Measurements from ENCODE around the gene M1AP.

Gene M1AP

GRCh38 chr2:74573747-74574562 lies 74.2 kb downstream of the M1AP start:
- Histone ChIP-seq H3K27ac (ENCODE audit: low read length, poor library complexity, severe bottlenecking) (peak overlapping the region; percentile 5), H3K9me3 (ENCODE audit: control insufficient read depth, low read length) (no peaks in the 10 kb centered on the region), H2BK5ac (ENCODE audit: low read depth, low read length, poor library complexity, severe bottlenecking) (no peak overlapping the region), H4K91ac (ENCODE audit: low read length) (no peak overlapping the region), H4K8ac (ENCODE audit: low read length) (no peak overlapping the region), H3K4me2 (ENCODE audit: low read length, poor library complexity, severe bottlenecking) (no peak overlapping the region), H3K9ac (ENCODE audit: low read length) (peak overlapping the region; percentile 25), H3K79me1 (replicated peaks; ENCODE audit: low read length, poor library complexity, severe bottlenecking) (no peaks in the 10 kb centered on the region), H3K27me3 (ENCODE audit: control insufficient read depth in 1 of 2, insufficient read depth in 1 of 2, low read length in 2 of 2) (no peaks in the 10 kb centered on the region), H3K4ac (ENCODE audit: low read depth in 1 of 2, low read length in 2 of 2) (no peak overlapping the region), H3K4me3 (ENCODE audit: insufficient read depth in 1 of 2, low read depth in 1 of 2, low read length in 2 of 2) (peak overlapping the region in 1 of 2 experiments; percentile 17), H2BK15ac (ENCODE audit: low read depth, poor library complexity, severe bottlenecking) (no peak overlapping the region), H3K18ac (ENCODE audit: low read depth in 1 of 2, low read length in 2 of 2) (no peak overlapping the region), H3K14ac (ENCODE audit: low read length in 2 of 2) (no peak overlapping the region), H3K36me3 (ENCODE audit: control insufficient read depth in 1 of 2, insufficient read depth in 2 of 2, low read depth in 1 of 2, low read length in 2 of 2) (no peaks in the 10 kb centered on the region), H3K23ac (ENCODE audit: low read length in 2 of 2) (no peak overlapping the region), H2AFZ (ENCODE audit: low read depth, low read length) (no peak overlapping the region), H2BK12ac (ENCODE audit: low read length in 2 of 2) (no peak overlapping the region), H3K4me1 (ENCODE audit: control insufficient read depth, insufficient read depth, low read depth, low read length) (no peaks in the 10 kb centered on the region), H2BK120ac (ENCODE audit: low read depth, low read length) (no peak overlapping the region), H2AK5ac (ENCODE audit: low read length, severe bottlenecking) (no peak overlapping the region)
- peak; percentile 52 for DNase-seq
- 51% methylated on average over 4 of the region's 7 CpGs for WGBS

- DNase-seq: no peak
- no peak overlapping the region for H3K18ac ChIP-seq (ENCODE audit: low read depth in 1 of 2, low read length in 2 of 2)
- no peak overlapping the region for H3K14ac ChIP-seq (ENCODE audit: low read length in 2 of 2)
- no peak overlapping the region for H2BK15ac ChIP-seq (ENCODE audit: low read depth, poor library complexity, severe bottlenecking)
- no peak overlapping the region for H3K4me2 ChIP-seq (ENCODE audit: low read length, poor library complexity, severe bottlenecking)
- no peak overlapping the region for H4K8ac ChIP-seq (ENCODE audit: low read length)
- H3K9me3 ChIP-seq (ENCODE audit: control insufficient read depth, low read length): no peaks in the 10 kb centered on the region
- H3K4ac ChIP-seq (ENCODE audit: low read depth in 1 of 2, low read length in 2 of 2): no peak overlapping the region
- H3K36me3 ChIP-seq (ENCODE audit: control insufficient read depth in 1 of 2, insufficient read depth in 2 of 2, low read depth in 1 of 2, low read length in 2 of 2): no peaks in the 10 kb centered on the region
- no peak overlapping the region for H3K4me3 ChIP-seq (ENCODE audit: insufficient read depth in 1 of 2, low read depth in 1 of 2, low read length in 2 of 2)
- no peak overlapping the region for H4K91ac ChIP-seq (ENCODE audit: low read length)
- H2BK5ac ChIP-seq (ENCODE audit: low read depth, low read length, poor library complexity, severe bottlenecking): no peak overlapping the region
- H3K4me1 ChIP-seq (ENCODE audit: control insufficient read depth, insufficient read depth, low read depth, low read length): no peaks in the 10 kb centered on the region
- H3K23ac ChIP-seq (ENCODE audit: low read length in 2 of 2): no peak overlapping the region
- 50% methylated on average over 3 of the region's 3 CpGs for WGBS
- H3K9ac ChIP-seq (ENCODE audit: low read length): no peak overlapping the region
- no peaks in the 10 kb centered on the region for H3K27me3 ChIP-seq (ENCODE audit: control insufficient read depth in 1 of 2, insufficient read depth in 1 of 2, low read length in 2 of 2)
- H2BK120ac ChIP-seq (ENCODE audit: low read depth, low read length): no peak overlapping the region
- H3K79me1 ChIP-seq (replicated peaks; ENCODE audit: low read length, poor library complexity, severe bottlenecking): no peaks in the 10 kb centered on the region
- no peak overlapping the region for H2BK12ac ChIP-seq (ENCODE audit: low read length in 2 of 2)
- no peak overlapping the region for H2AFZ ChIP-seq (ENCODE audit: low read depth, low read length)
- H2AK5ac ChIP-seq (ENCODE audit: low read length, severe bottlenecking): no peak overlapping the region
- no peak overlapping the region for H3K27ac ChIP-seq (ENCODE audit: low read length, poor library complexity, severe bottlenecking)
Observed at GRCh38 chr2:74572178-74572925, 75.8 kb downstream of the M1AP start.

- no peak overlapping the region for H3K4me3 ChIP-seq (ENCODE audit: insufficient read depth in 1 of 2, low read depth in 1 of 2, low read length in 2 of 2)
- peak overlapping the region; percentile 31 for H2AK5ac ChIP-seq (ENCODE audit: low read length, severe bottlenecking)
- no peak overlapping the region for H3K4me2 ChIP-seq (ENCODE audit: low read length, poor library complexity, severe bottlenecking)
- no peaks in the 10 kb centered on the region for H3K4me1 ChIP-seq (ENCODE audit: control insufficient read depth, insufficient read depth, low read depth, low read length)
- no peak overlapping the region for H2BK12ac ChIP-seq (ENCODE audit: low read length in 2 of 2)
- H3K27me3 ChIP-seq (ENCODE audit: control insufficient read depth in 1 of 2, insufficient read depth in 1 of 2, low read length in 2 of 2): no peaks in the 10 kb centered on the region
- H2BK5ac ChIP-seq (ENCODE audit: low read depth, low read length, poor library complexity, severe bottlenecking): no peak overlapping the region
- no peak overlapping the region for H3K4ac ChIP-seq (ENCODE audit: low read depth in 1 of 2, low read length in 2 of 2)
- DNase-seq: no peak
- no peaks in the 10 kb centered on the region for H3K36me3 ChIP-seq (ENCODE audit: control insufficient read depth in 1 of 2, insufficient read depth in 2 of 2, low read depth in 1 of 2, low read length in 2 of 2)
- H3K9ac ChIP-seq (ENCODE audit: low read length): no peak overlapping the region
- H3K23ac ChIP-seq (ENCODE audit: low read length in 2 of 2): no peak overlapping the region
- H2AFZ ChIP-seq (ENCODE audit: low read depth, low read length): no peak overlapping the region
- H3K9me3 ChIP-seq (ENCODE audit: control insufficient read depth, low read length): no peaks in the 10 kb centered on the region
- H3K27ac ChIP-seq (ENCODE audit: low read length, poor library complexity, severe bottlenecking): no peak overlapping the region
- WGBS: 100% methylated on average over 1 of the region's 1 CpG
- H3K14ac ChIP-seq (ENCODE audit: low read length in 2 of 2): no peak overlapping the region
- H4K8ac ChIP-seq (ENCODE audit: low read length): no peak overlapping the region
- no peak overlapping the region for H3K18ac ChIP-seq (ENCODE audit: low read depth in 1 of 2, low read length in 2 of 2)
- no peak overlapping the region for H2BK15ac ChIP-seq (ENCODE audit: low read depth, poor library complexity, severe bottlenecking)
- H3K79me1 ChIP-seq (replicated peaks; ENCODE audit: low read length, poor library complexity, severe bottlenecking): no peaks in the 10 kb centered on the region
- H4K91ac ChIP-seq (ENCODE audit: low read length): no peak overlapping the region
- no peak overlapping the region for H2BK120ac ChIP-seq (ENCODE audit: low read depth, low read length)
Observed at GRCh38 chr2:74571058-74571457, 77.1 kb downstream of the M1AP start.

- no peak overlapping the region for H3K27ac ChIP-seq (ENCODE audit: low read length, poor library complexity, severe bottlenecking)
- H3K9ac ChIP-seq (ENCODE audit: low read length): no peak overlapping the region
- no peaks in the 10 kb centered on the region for H3K9me3 ChIP-seq (ENCODE audit: control insufficient read depth, low read length)
- no peak overlapping the region for H2BK120ac ChIP-seq (ENCODE audit: low read depth, low read length)
- H2AK5ac ChIP-seq (ENCODE audit: low read length, severe bottlenecking): no peak overlapping the region
- H3K23ac ChIP-seq (ENCODE audit: low read length in 2 of 2): no peak overlapping the region
- H3K14ac ChIP-seq (ENCODE audit: low read length in 2 of 2): no peak overlapping the region
- H3K4ac ChIP-seq (ENCODE audit: low read depth in 1 of 2, low read length in 2 of 2): no peak overlapping the region
- H3K27me3 ChIP-seq (ENCODE audit: control insufficient read depth in 1 of 2, insufficient read depth in 1 of 2, low read length in 2 of 2): no peaks in the 10 kb centered on the region
- no peak overlapping the region for H2BK5ac ChIP-seq (ENCODE audit: low read depth, low read length, poor library complexity, severe bottlenecking)
- H3K4me2 ChIP-seq (ENCODE audit: low read length, poor library complexity, severe bottlenecking): no peak overlapping the region
- H4K91ac ChIP-seq (ENCODE audit: low read length): no peak overlapping the region
- no peaks in the 10 kb centered on the region for H3K36me3 ChIP-seq (ENCODE audit: control insufficient read depth in 1 of 2, insufficient read depth in 2 of 2, low read depth in 1 of 2, low read length in 2 of 2)
- no peak overlapping the region for H2BK15ac ChIP-seq (ENCODE audit: low read depth, poor library complexity, severe bottlenecking)
- DNase-seq: no peak
- no peak overlapping the region for H4K8ac ChIP-seq (ENCODE audit: low read length)
- no peak overlapping the region for H3K18ac ChIP-seq (ENCODE audit: low read depth in 1 of 2, low read length in 2 of 2)
- no peak overlapping the region for H2AFZ ChIP-seq (ENCODE audit: low read depth, low read length)
- H2BK12ac ChIP-seq (ENCODE audit: low read length in 2 of 2): no peak overlapping the region
- H3K79me1 ChIP-seq (replicated peaks; ENCODE audit: low read length, poor library complexity, severe bottlenecking): no peaks in the 10 kb centered on the region
- no peak overlapping the region for H3K4me3 ChIP-seq (ENCODE audit: insufficient read depth in 1 of 2, low read depth in 1 of 2, low read length in 2 of 2)
- H3K4me1 ChIP-seq (ENCODE audit: control insufficient read depth, insufficient read depth, low read depth, low read length): no peaks in the 10 kb centered on the region
- WGBS: 82% methylated on average over 1 of the region's 1 CpG
Observed at GRCh38 chr2:74569686-74570085, 78.4 kb downstream of the M1AP start.
